Spleen (tissue), 7 donors: ENCODE data around the gene ILKAP.

Experiments used
- CTCF ChIP-seq, 11 experiments: fragments of 200-600 bp in 7 of 11; fragments of 450-650 bp in 4 of 11; sonication (generic) in 4 of 11; IDR thresholded peaks in 8 of 11; conservative IDR thresholded peaks in 3 of 11; 1 replicate in 7 of 11; 2 replicates in 4 of 11; pipeline versions ENCODE4 v1.4.0 to v1.8.0; 2016 to 2021; ENCODE audit warnings: antibody characterized with exemption in 11 of 11, inconsistent platforms in 4 of 11, mild to moderate bottlenecking in 1 of 11
- POLR2A ChIP-seq, 3 donors: fragments of 450-650 bp; IDR thresholded peaks; one replicate each; pipeline ENCODE4 v1.5.1; 2017; ENCODE audit warnings: antibody characterized with exemption in 3 of 3, mild to moderate bottlenecking in 1 of 3
- POLR2AphosphoS5 ChIP-seq, 3 donors: sonication (generic); formaldehyde crosslinking; IDR thresholded peaks; one replicate each; pipeline ENCODE4 v1.5.1; 2017; ENCODE audit warnings: antibody characterized with exemption in 3 of 3
- donor health status: DM: no; HTN: no; CAD: no; lungs with moderate emphysema.
- donor health status: DM: no; HTN: no; CAD: no.
- donor health status: DM: no; HTN: no; CAD: no.

- TF ChIP-seq CTCF (IDR thresholded peaks at IDR 0.05 in 8 of 11, conservative IDR thresholded peaks at IDR 0.05 in 3 of 11) (no peak), POLR2A (IDR thresholded peaks at IDR 0.05) (no peak), POLR2AphosphoS5 (IDR thresholded peaks at IDR 0.05) (no peak)
These were observed 73.3 kb downstream of the ILKAP start for GRCh38 chr2:238130111-238130695.
